Measurements from ENCODE around the gene THPO. TPM values are rescaled to one million over a fixed set of nuclear protein-coding genes. Genes with fewer than 3 reads are reported as not detected.

Gene THPO
- total and polyA plus RNA-seq, 9 of the 15 experiments (the other 6 are each of a cell fraction or from before 2014, with no cell fraction given) = 0.11 to 1.1 (median 0.35) TPM; not detected in 1

GRCh38 chr3:184371570-184372018 lies 6.4 kb downstream of the THPO start (continued):
- 0 out of 2 replicates have a peak, but pooled peaks have one; percentile 15 for TF ChIP-seq USF1 (CRISPR knock-in tag; IDR thresholded peaks at IDR 0.05)
- no peak for TF ChIP-seq ZNF398 (CRISPR knock-in tag; IDR thresholded peaks at IDR 0.05)
- peak; percentile 77 for TF ChIP-seq DEAF1 (CRISPR knock-in tag; IDR thresholded peaks at IDR 0.05)
- 0 out of 2 replicates have a peak, but pooled peaks have one; percentile 31 for TF ChIP-seq MYC (IDR thresholded peaks at IDR 0.05; ENCODE audit: low read depth, low read length)
- TF ChIP-seq MYC (CRISPR knock-in tag; IDR thresholded peaks at IDR 0.05; ENCODE audit: borderline replicate concordance, low read depth) = no peak
- TF ChIP-seq ZNF239 (CRISPR knock-in tag; IDR thresholded peaks at IDR 0.05) = no peak
- no peak for TF ChIP-seq TCF7 (IDR thresholded peaks at IDR 0.05; ENCODE audit: borderline replicate concordance)
- no peak for TF ChIP-seq TCF3 (CRISPR knock-in tag; IDR thresholded peaks at IDR 0.05)
- TF ChIP-seq POLR2A (conservative IDR thresholded peaks at IDR 0.05) = no peak
- no peak for TF ChIP-seq BRD4 (IDR thresholded peaks at IDR 0.05)
- TF ChIP-seq CTBP1 (IDR thresholded peaks at IDR 0.05; ENCODE audit: borderline replicate concordance) = no peak
- no peak for TF ChIP-seq LEF1 (IDR thresholded peaks at IDR 0.05)
- no peak for TF ChIP-seq YBX1 (IDR thresholded peaks at IDR 0.05)
- no peak for TF ChIP-seq ZNF324 (CRISPR knock-in tag; IDR thresholded peaks at IDR 0.05)
- TF ChIP-seq ZBED1 (IDR thresholded peaks at IDR 0.05) = no peak
- no peak for TF ChIP-seq ETS2 (tag; IDR thresholded peaks at IDR 0.05; ENCODE audit: borderline replicate concordance, poor library complexity, severe bottlenecking)
- TF ChIP-seq NCOA2 (IDR thresholded peaks at IDR 0.05; ENCODE audit: partially characterized antibody in 2 of 2) = no peak
- TF ChIP-seq RBM34 (IDR thresholded peaks at IDR 0.05; ENCODE audit: borderline replicate concordance, insufficient read depth, low read length) = no peak
- TF ChIP-seq KAT2B (IDR thresholded peaks at IDR 0.05; ENCODE audit: low read depth, low read length) = no peak
- peak; percentile 75; the same call in 1 of the 2 replicates for TF ChIP-seq ZNF263 (CRISPR knock-in tag; IDR thresholded peaks at IDR 0.05; ENCODE audit: borderline replicate concordance)
- no peak for TF ChIP-seq ZNF639 (CRISPR knock-in tag; conservative IDR thresholded peaks at IDR 0.05 in 1 of 2, IDR thresholded peaks at IDR 0.05 in 1 of 2)
- no peak for TF ChIP-seq CSDE1 (IDR thresholded peaks at IDR 0.05)
- peak; percentile 95 to 98 (median 97) for TF ChIP-seq CTCF (IDR thresholded peaks at IDR 0.05 in 2 of 3, conservative IDR thresholded peaks at IDR 0.05 in 1 of 3; ENCODE audit: insufficient read depth in 2 of 3, low read depth in 1 of 3, low read length in 3 of 3)

Measured in K562 (cell line).